H1 (cell line): ENCODE data around the gene GPSM1. TPM values are rescaled to one million over a fixed set of nuclear protein-coding genes. Genes with fewer than 3 reads are reported as not detected.

Experiments used
- CTCF ChIA-PET: fragments of 300-600 bp; sonication (Branson Sonifier 250); formaldehyde crosslinking; loops from one replicate; lab custom pipeline; 2021; ENCODE audit not compliant: partially characterized antibody; lab: Charles Lee
- POLR2A ChIA-PET: fragments of 300-600 bp; sonication (Branson Sonifier 250); formaldehyde crosslinking; loops from one replicate; lab custom pipeline; 2021; ENCODE audit warnings: inconsistent platforms; ENCODE audit not compliant: partially characterized antibody; lab: Charles Lee
- DNase-seq, 2 experiments: peaks; one replicate each; pipeline versions ENCODE4 v3.0.0 to v3.0.0-alpha.2; 2010 to 2022; ENCODE audit warnings: low spot score in 2 of 2, low read depth in 1 of 2, mixed read lengths in 1 of 2
- FAIRE-seq: peaks from 2 replicates; lab custom pipeline; 2011; peaks lifted over from hg19 to GRCh38; lab: Jason Lieb, UNC
- H2AFZ ChIP-seq: 2 replicates; pipeline ENCODE4 v1.8.1; 2012; ENCODE audit warnings: low read length, inconsistent platforms
- H2AK5ac ChIP-seq: 2 replicates; pipeline ENCODE4 v1.6.1; 2013; ENCODE audit warnings: low read depth, low read length
- H2BK120ac ChIP-seq: replicated peaks from 2 replicates; pipeline ENCODE3; 2013; ENCODE audit warnings: low read depth, low read length, inconsistent platforms
- H2BK12ac ChIP-seq: 2 replicates; pipeline ENCODE4 v1.6.1; 2013; ENCODE audit warnings: low read depth, low read length
- H2BK15ac ChIP-seq: 2 replicates; pipeline ENCODE4 v1.6.1; 2013; ENCODE audit warnings: low read length
- H2BK20ac ChIP-seq: 2 replicates; pipeline ENCODE4 v1.6.1; 2013; ENCODE audit warnings: low read length
- H2BK5ac ChIP-seq: 2 replicates; pipeline ENCODE4 v1.6.1; 2013; ENCODE audit warnings: low read depth, low read length
- H3K14ac ChIP-seq: 2 replicates; pipeline ENCODE4 v1.6.1; 2013; ENCODE audit warnings: inconsistent platforms; ENCODE audit not compliant: insufficient read length
- H3K18ac ChIP-seq: 2 replicates; pipeline ENCODE4 v1.6.1; 2013; ENCODE audit warnings: low read length; ENCODE audit errors: extremely low read depth
- H3K23ac ChIP-seq: 2 replicates; pipeline ENCODE4 v1.6.1; 2013; ENCODE audit warnings: inconsistent platforms; ENCODE audit not compliant: insufficient read length
- H3K23me2 ChIP-seq: 2 replicates; pipeline ENCODE4 v1.6.1; 2013; ENCODE audit warnings: low read depth, low read length
- H3K27ac ChIP-seq: 2 replicates; pipeline ENCODE4 v1.6.1; 2011; ENCODE audit warnings: low read depth, low read length, inconsistent platforms
- H3K27me3 ChIP-seq, 4 experiments: replicated peaks in 1 of 4; 1 replicate in 1 of 4; 2 replicates in 3 of 4; pipeline versions ENCODE4 v1.6.1 to v1.8.1; 2011 to 2013; ENCODE audit warnings: low read length in 3 of 4, mild to moderate bottlenecking in 3 of 4, inconsistent platforms in 2 of 4, mixed read lengths in 2 of 4, moderate library complexity in 1 of 4; ENCODE audit not compliant: control insufficient read depth in 3 of 4, insufficient read depth in 3 of 4; ENCODE audit errors: extremely low read depth in 1 of 4
- H3K36me3 ChIP-seq, 4 experiments: 2 replicates each; pipeline versions ENCODE4 v1.6.1 to v1.8.1; 2011 to 2013; ENCODE audit warnings: mild to moderate bottlenecking in 4 of 4, low read length in 3 of 4, moderate library complexity in 2 of 4, control low read depth in 1 of 4, inconsistent platforms in 1 of 4; ENCODE audit not compliant: insufficient read depth in 4 of 4, control insufficient read depth in 2 of 4
- H3K4ac ChIP-seq: replicated peaks from 2 replicates; pipeline ENCODE3; 2013; ENCODE audit warnings: low read length, low read depth, mixed read lengths, inconsistent platforms; ENCODE audit not compliant: insufficient read length
- H3K4me1 ChIP-seq, 4 experiments: replicated peaks in 1 of 4; 1 replicate in 1 of 4; 2 replicates in 3 of 4; pipeline versions ENCODE4 v1.6.1 to v1.8.1; 2011 to 2013; ENCODE audit warnings: low read length in 3 of 4, inconsistent platforms in 2 of 4, mixed read lengths in 1 of 4; ENCODE audit not compliant: insufficient read depth in 4 of 4, control insufficient read depth in 3 of 4
- H3K4me2 ChIP-seq, 2 experiments: 2 replicates each; pipeline versions ENCODE4 v1.6.1 to v1.8.1; 2011 to 2013; ENCODE audit warnings: low read depth in 2 of 2, low read length in 2 of 2, control low read depth in 1 of 2, inconsistent platforms in 1 of 2, mild to moderate bottlenecking in 1 of 2; ENCODE audit not compliant: insufficient read depth in 1 of 2
- H3K4me3 ChIP-seq, 4 experiments: fragments of 200-600, 300-600 bp in 1 of 4; sonication (generic), shearing (Covaris generic), sonication (Bioruptor Twin) in 1 of 4; 2 replicates each; pipeline versions ENCODE4 v1.5.1 to v1.8.1; 2011 to 2016; ENCODE audit warnings: low read length in 4 of 4, low read depth in 3 of 4, control low read depth in 2 of 4, inconsistent platforms in 2 of 4, mild to moderate bottlenecking in 2 of 4, mixed read lengths in 1 of 4, moderate library complexity in 1 of 4; ENCODE audit not compliant: insufficient read depth in 2 of 4; ENCODE audit errors: extremely low read depth in 1 of 4
- H3K56ac ChIP-seq: replicated peaks from 2 replicates; pipeline ENCODE3; 2013; ENCODE audit warnings: low read depth, mild to moderate bottlenecking, mixed read lengths, low read length, inconsistent platforms; ENCODE audit not compliant: insufficient read length
- H3K79me1 ChIP-seq: 2 replicates; pipeline ENCODE4 v1.6.1; 2013; ENCODE audit warnings: low read depth, low read length, control low read depth
- H3K79me2 ChIP-seq, 2 experiments: 2 replicates each; pipeline versions ENCODE4 v1.6.1 to v1.8.1; 2012 to 2013; ENCODE audit warnings: low read length in 2 of 2, mild to moderate bottlenecking in 2 of 2, inconsistent platforms in 1 of 2; ENCODE audit not compliant: insufficient read depth in 2 of 2, control insufficient read depth in 1 of 2
- H3K9ac ChIP-seq, 4 experiments: replicated peaks in 1 of 4; 1 replicate in 1 of 4; 2 replicates in 3 of 4; pipeline versions ENCODE4 v1.6.1 to v1.8.1; 2011 to 2013; ENCODE audit warnings: low read depth in 3 of 4, low read length in 3 of 4, control low read depth in 2 of 4, mild to moderate bottlenecking in 2 of 4, moderate library complexity in 2 of 4, inconsistent platforms in 1 of 4; ENCODE audit errors: extremely low read depth in 1 of 4
- H3K9me3 ChIP-seq, 2 experiments: 2 replicates each; pipeline versions ENCODE4 v1.6.1 to v1.8.1; 2012 to 2013; ENCODE audit warnings: mild to moderate bottlenecking in 2 of 2, moderate library complexity in 2 of 2, control low read depth in 1 of 2, inconsistent platforms in 1 of 2, low read depth in 1 of 2, low read length in 1 of 2, mixed read lengths in 1 of 2; ENCODE audit not compliant: insufficient read depth in 2 of 2
- H4K20me1 ChIP-seq, 2 experiments: replicated peaks in 1 of 2; 2 replicates each; pipeline versions ENCODE3 to v1.8.1; 2011 to 2013; ENCODE audit warnings: inconsistent platforms in 2 of 2, low read length in 2 of 2, mild to moderate bottlenecking in 1 of 2; ENCODE audit not compliant: insufficient read depth in 2 of 2, control insufficient read depth in 1 of 2
- H4K5ac ChIP-seq: 2 replicates; pipeline ENCODE4 v1.6.1; 2013; ENCODE audit warnings: low read length, low read depth, mixed read lengths, inconsistent platforms; ENCODE audit not compliant: insufficient read length
- H4K8ac ChIP-seq: 2 replicates; pipeline ENCODE4 v1.8.0; 2013; ENCODE audit warnings: mild to moderate bottlenecking, moderate library complexity, low read length, inconsistent platforms; ENCODE audit not compliant: insufficient read depth; ENCODE audit errors: extremely low read depth
- H4K91ac ChIP-seq: replicated peaks from 2 replicates; pipeline ENCODE3; 2013; ENCODE audit warnings: low read length, mixed read lengths, inconsistent platforms; ENCODE audit not compliant: insufficient read length
- BACH1 ChIP-seq: IDR thresholded peaks from 2 replicates; pipeline ENCODE4 v1.6.1; 2012; ENCODE audit warnings: low read length, improper control_type of control experiment
- CHD2 ChIP-seq: IDR thresholded peaks from 2 replicates; pipeline ENCODE4 v1.6.1; 2012; ENCODE audit warnings: low read length, improper control_type of control experiment
- EZH2 ChIP-seq: fragments of 200-600 bp; sonication (generic); IDR thresholded peaks from 2 replicates; pipeline ENCODE4 v1.7.1; 2012; ENCODE audit warnings: low read depth, mild to moderate bottlenecking, moderate library complexity, low read length, inconsistent platforms; ENCODE audit not compliant: severe bottlenecking
- GTF2F1 ChIP-seq: IDR thresholded peaks from 2 replicates; pipeline ENCODE4 v1.6.1; 2012; ENCODE audit warnings: low read depth, low read length, improper control_type of control experiment, borderline replicate concordance
- RFX5 ChIP-seq: IDR thresholded peaks from 2 replicates; pipeline ENCODE4 v1.6.1; 2011; ENCODE audit warnings: low read depth, low read length, improper control_type of control experiment, borderline replicate concordance
- RXRA ChIP-seq: IDR thresholded peaks from 2 replicates; pipeline ENCODE4 v1.6.1; 2011; ENCODE audit warnings: low read depth, mild to moderate bottlenecking, low read length, moderate library complexity; ENCODE audit not compliant: insufficient read depth
- SAP30 ChIP-seq: fragments of 300-600 bp; sonication (generic); IDR thresholded peaks from 2 replicates; pipeline ENCODE4 v1.7.1; 2012; ENCODE audit warnings: low read length, moderate library complexity, mild to moderate bottlenecking, inconsistent platforms; ENCODE audit not compliant: insufficient read depth, insufficient replicate concordance
- SP1 ChIP-seq: IDR thresholded peaks from 2 replicates; pipeline ENCODE4 v1.6.1; 2011; ENCODE audit warnings: low read depth, low read length
- SRF ChIP-seq: IDR thresholded peaks from 2 replicates; pipeline ENCODE4 v1.6.1; 2011; ENCODE audit warnings: mild to moderate bottlenecking, low read depth, low read length, moderate library complexity
- TEAD4 ChIP-seq: IDR thresholded peaks from 2 replicates; pipeline ENCODE4 v1.6.1; 2012; ENCODE audit warnings: low read depth, low read length, inconsistent platforms, mixed read lengths
- WGBS, 2 experiments: shearing (Covaris generic) in 1 of 2; methylation state at CpG; one replicate each; pipeline versions ENCODE4 v1.1.6 to v1.1.7; 2013 to 2015; ENCODE audit warnings: low lambda C conversion rate in 2 of 2, mixed read lengths in 2 of 2, inconsistent platforms in 1 of 2, low coverage in 1 of 2, missing lambda C conversion rate in 1 of 2; ENCODE audit not compliant: insufficient replicate concordance in 2 of 2, insufficient coverage in 1 of 2, insufficient read length in 1 of 2; ENCODE audit errors: extremely low coverage in 1 of 2, missing lambda C conversion rate in 1 of 2; 5-methylcytosine and 5-hydroxymethylcytosine counted together
- polyA plus RNA-seq, 7 experiments: library from polyadenylated mRNA; depleted of rRNA in 3 of 7; stranded (reverse) in 5 of 7; unstranded in 2 of 7; fragments of >200 nt in 5 of 7; fragments of 200-250 nt in 2 of 7; gene quantifications; 1 replicate in 5 of 7; 2 replicates in 1 of 7; 4 replicates in 1 of 7; pipeline versions ENCODE4 v1.2.1 to v1.2.3, GENCODE V29; 2011 to 2013; ENCODE audit warnings: missing spikeins in 2 of 7, mixed read lengths in 2 of 7
- total RNA-seq: library from RNA; stranded (reverse); fragmentation: NEBNext Ultra II Directional; extraction: Animal tissue kit (Norgen Biotek cat#: 25700); gene quantifications from 2 replicates; pipeline ENCODE4 v1.2.1, GENCODE V29; 2021
- TF ChIP-seq, protein P1 (sequence below): IDR thresholded peaks from 2 replicates; pipeline ENCODE4 v1.6.1; 2012; ENCODE audit warnings: inconsistent platforms
- TF ChIP-seq, protein P2 (sequence below): IDR thresholded peaks from 2 replicates; pipeline ENCODE4 v1.6.1; 2011; ENCODE audit warnings: low read depth, mild to moderate bottlenecking, low read length; ENCODE audit not compliant: insufficient read depth

The GPSM1 gene
- total and polyA plus RNA-seq, 2 of the 8 experiments (the other 6 are each of a cell fraction or from before 2014, with no cell fraction given): 12.8 to 18.0 TPM

DNA sequence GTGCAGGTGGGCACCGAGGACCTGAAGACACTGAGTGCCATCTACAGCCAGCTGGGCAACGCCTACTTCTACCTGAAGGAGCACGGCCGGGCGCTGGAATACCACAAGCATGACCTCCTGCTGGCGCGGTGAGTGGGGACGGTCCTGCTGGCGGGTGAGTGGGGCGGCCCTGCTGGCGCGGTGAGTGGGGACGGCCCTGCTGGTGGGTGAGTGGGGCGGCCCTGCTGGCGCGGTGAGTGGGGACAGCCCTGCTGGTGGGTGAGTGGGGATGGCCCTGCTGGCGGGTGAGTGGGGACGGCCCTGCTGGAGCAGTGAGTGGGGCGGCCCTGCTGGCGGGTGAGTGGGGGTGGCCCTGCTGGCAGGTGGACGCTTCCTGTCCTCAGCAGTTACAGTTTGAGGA is 7.2 kb downstream of the GPSM1 start:
- no peaks in the 10 kb centered on the region for H3K79me2 ChIP-seq
- TF ChIP-seq SRF (no peak), TEAD4 (no peak), GTF2F1 (no peak), BACH1 (no peak), SP1 (no peak), CHD2 (no peak), SAP30 (no peak), RFX5 (no peak), EZH2 (no peak), RXRA (no peak)
- TF ChIP-seq, protein P1, sequence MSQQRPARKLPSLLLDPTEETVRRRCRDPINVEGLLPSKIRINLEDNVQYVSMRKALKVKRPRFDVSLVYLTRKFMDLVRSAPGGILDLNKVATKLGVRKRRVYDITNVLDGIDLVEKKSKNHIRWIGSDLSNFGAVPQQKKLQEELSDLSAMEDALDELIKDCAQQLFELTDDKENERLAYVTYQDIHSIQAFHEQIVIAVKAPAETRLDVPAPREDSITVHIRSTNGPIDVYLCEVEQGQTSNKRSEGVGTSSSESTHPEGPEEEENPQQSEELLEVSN: no peak
- TF ChIP-seq, protein P2, sequence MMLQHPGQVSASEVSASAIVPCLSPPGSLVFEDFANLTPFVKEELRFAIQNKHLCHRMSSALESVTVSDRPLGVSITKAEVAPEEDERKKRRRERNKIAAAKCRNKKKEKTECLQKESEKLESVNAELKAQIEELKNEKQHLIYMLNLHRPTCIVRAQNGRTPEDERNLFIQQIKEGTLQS: no peak

More for the DNA sequence above, 7.2 kb downstream of the GPSM1 start:
- no peak overlapping the region for H3K4me3 ChIP-seq
- H3K9me3 ChIP-seq: no peaks in the 10 kb centered on the region
- peak overlapping the region; percentile 14; the same call in 1 of the 2 replicates for H4K8ac ChIP-seq
- H4K91ac ChIP-seq: no peak overlapping the region
- no peak overlapping the region for H2BK20ac ChIP-seq
- no peak overlapping the region for H3K56ac ChIP-seq
- no peak overlapping the region for H3K14ac ChIP-seq
- H3K36me3 ChIP-seq: peaks cover 0 to 4% (median 0%) of the 10 kb centered on the region in 4 experiments; a peak in 2 of 8 replicates
- H2BK15ac ChIP-seq: no peak overlapping the region
- H3K27ac ChIP-seq: no peak overlapping the region
- no peak overlapping the region for H2AK5ac ChIP-seq
- no peak overlapping the region for H3K9ac ChIP-seq
- H3K27me3 ChIP-seq: no peaks in the 10 kb centered on the region
- POLR2A ChIA-PET: interaction anchor here (0.9 to 1.4 kb wide), 3 partner anchors 8 to 387 kb away, joined by 3 to 4 read pairs (median 3); no protein-coding TSS in a partner anchor
- 91% methylated on average over 15 of the region's 21 CpGs; no CpG with 5 or more reads in 1 of the 2 experiments for WGBS, 2 experiments
- no peaks in the 10 kb centered on the region for H3K23me2 ChIP-seq
- DNase-seq (no peak), FAIRE-seq (no peak)
- H3K4me2 ChIP-seq: no peak overlapping the region
- 0 out of 2 replicates have a peak, but pooled peaks cover 2% of the 10 kb centered on the region for H3K79me1 ChIP-seq
- H3K23ac ChIP-seq: no peak overlapping the region
- H2BK5ac ChIP-seq: no peak overlapping the region
- H4K20me1 ChIP-seq: peaks cover 0 to 5% of the 10 kb centered on the region in 2 experiments
- H3K4ac ChIP-seq: no peak overlapping the region
- no peak overlapping the region for H2BK120ac ChIP-seq
- 0 out of 7 replicates have a peak, but pooled peaks cover 0 to 6% (median 0%) of the 10 kb centered on the region in 4 experiments for H3K4me1 ChIP-seq
- CTCF ChIA-PET: interaction anchor here (0.9 to 3.7 kb wide), 8 partner anchors 11 to 153 kb away, joined by 3 to 20 read pairs (median 4); partner anchors contain the start of gene DNLZ
- H2AFZ ChIP-seq: no peak overlapping the region
- no peak overlapping the region for H2BK12ac ChIP-seq
- H3K18ac ChIP-seq: no peak overlapping the region
- no peak overlapping the region for H4K5ac ChIP-seq
